RPMI7951 (cell line): ENCODE results near the gene HLA-DRA. TPM values are rescaled to one million over a fixed set of nuclear protein-coding genes. Genes with fewer than 3 reads are reported as not detected.

Source experiments
- DNase-seq: peaks from one replicate; pipeline ENCODE4 v3.0.0-alpha.2; 2012; ENCODE audit warnings: low read depth
- total RNA-seq: library from RNA; depleted of rRNA; stranded (reverse); fragments of >200 nt; shearing (Covaris generic); gene quantifications from 2 replicates; pipeline ENCODE4 v1.2.3, GENCODE V29; 2014; rRNA removed

Gene HLA-DRA
- 18.8 and 21.4 TPM in 2 replicates for total RNA-seq

DNA sequence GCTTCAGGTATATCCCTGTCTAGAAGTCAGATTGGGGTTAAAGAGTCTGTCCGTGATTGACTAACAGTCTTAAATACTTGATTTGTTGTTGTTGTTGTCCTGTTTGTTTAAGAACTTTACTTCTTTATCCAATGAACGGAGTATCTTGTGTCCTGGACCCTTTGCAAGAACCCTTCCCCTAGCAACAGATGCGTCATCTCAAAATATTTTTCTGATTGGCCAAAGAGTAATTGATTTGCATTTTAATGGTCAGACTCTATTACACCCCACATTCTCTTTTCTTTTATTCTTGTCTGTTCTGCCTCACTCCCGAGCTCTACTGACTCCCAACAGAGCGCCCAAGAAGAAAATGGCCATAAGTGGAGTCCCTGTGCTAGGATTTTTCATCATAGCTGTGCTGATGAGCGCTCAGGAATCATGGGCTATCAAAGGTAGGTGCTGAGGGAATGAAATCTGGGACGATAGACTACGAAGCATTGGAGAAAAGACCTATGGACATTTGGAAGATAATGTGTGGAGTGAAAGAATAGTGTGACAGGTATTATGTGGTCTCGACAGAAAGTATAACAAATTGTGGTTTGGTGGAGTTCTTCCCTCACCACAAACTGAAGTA lies at the start of gene HLA-DRA:
Gene HLA-DRA, plus strand, starts transcription at position 286 of the 613 bp plus-strand sequence. Its CDS starts 64 bp downstream, at position 350.
- DNase-seq, result peak; percentile 57

DNA sequence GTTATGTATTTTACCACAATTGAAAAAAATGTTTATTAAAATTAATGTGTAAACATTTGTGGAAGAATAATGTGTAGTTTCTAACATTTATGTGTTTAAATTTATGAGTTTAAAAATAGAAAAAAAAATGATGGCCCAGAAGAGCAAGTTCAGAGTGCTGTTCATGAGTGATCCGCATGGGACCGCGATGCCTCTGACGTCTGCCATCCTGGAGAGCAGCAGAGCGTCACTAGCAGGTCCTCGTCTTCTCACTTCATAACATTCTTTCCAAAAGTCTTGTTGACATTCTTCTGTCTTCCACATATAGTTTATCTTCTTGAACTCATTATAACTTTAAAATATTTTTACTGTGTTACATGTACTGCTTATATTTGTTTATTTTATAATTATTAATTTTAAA lies 48.2 kb upstream of the HLA-DRA start:
- no peak for DNase-seq

DNA sequence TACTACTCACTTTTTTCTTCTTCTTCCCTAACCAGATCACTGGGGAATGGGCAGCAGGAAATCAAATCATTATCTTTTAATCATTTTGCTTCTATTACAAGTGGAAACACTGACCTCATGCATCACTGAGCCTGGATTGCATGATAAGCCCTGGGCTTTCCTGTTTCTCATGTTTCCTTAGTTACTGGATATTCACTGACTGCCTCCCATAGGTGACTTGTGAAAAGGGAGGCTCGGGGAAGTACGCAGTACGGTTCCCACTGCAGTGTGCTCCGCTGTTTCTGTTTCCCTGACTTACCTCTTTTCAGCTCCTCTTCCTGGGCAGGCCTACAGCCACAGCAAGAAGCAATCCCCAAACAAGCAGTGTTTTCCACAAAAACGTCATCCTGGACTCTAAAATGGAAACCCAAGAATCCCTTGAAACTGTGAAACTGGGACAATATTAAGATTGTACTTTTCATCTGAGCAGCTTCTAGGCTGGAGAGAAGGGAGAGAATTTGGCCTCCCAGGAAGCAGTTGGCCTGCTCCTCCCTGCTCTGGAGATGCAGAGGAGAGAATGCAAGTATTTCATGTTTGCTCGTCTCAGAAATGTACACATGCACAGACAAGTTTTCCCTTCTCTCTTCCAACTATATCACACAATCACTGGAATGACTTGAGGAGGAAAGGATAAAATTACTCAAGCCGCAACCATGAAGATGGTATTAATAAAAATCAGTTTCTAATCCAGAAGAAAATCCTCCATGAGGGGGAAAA lies 45.8 kb upstream of the HLA-DRA start:
- DNase-seq, result peak; percentile 20

DNA sequence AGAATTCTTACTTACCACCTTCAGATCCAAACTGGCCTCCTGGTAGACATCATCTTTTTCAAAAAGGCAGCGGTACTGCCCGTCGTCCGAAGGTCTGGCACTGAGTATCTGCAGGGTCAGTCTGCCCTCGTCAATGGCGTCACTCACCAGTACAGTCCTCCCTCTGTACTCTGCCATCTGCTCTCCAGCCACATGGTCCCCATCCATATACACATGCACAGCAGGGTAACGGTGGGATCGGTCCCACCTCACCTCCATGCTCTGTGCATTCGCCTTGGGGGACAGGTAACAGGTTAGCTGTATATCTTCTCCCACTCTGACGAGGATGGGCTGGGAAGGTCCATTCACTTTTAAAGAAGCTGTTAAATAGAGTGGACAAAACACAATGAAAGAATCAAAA lies 43.7 kb upstream of the HLA-DRA start:
- DNase-seq, result no peak

GRCh38 chr6:32397252-32397920 lies 42.3 kb upstream of the HLA-DRA start:
- no peak for DNase-seq

GRCh38 chr6:32401284-32401963 lies 38.3 kb upstream of the HLA-DRA start:
- no peak for DNase-seq

GRCh38 chr6:32402812-32403211 lies 36.9 kb upstream of the HLA-DRA start:
- no peak for DNase-seq

- no peak for DNase-seq
Observed at GRCh38 chr6:32405656-32406055, 34.0 kb upstream of the HLA-DRA start.

DNA sequence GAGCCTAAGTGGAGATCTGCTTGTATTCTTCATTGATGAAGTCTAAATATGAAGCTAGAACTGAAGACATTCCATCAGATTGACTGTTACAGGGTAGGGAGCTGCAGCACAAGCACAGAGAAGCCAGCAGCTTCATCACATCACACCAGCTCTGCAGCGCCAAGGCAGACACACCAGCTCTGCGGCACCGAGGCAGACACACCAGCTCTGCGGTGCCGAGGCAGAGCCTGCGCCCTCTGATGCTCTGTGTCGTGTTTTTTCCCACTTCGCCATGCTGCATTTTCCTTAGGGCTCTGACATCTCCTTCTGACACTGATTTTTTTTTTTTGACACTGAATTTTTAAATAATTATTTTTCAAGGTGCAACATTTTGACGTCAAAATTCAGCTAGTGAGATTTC lies 33.5 kb upstream of the HLA-DRA start:
- DNase-seq, result no peak

- DNase-seq, result no peak
Observed at GRCh38 chr6:32406857-32407256, 32.8 kb upstream of the HLA-DRA start, which contains the start of gene BTNL2. Gene BTNL2 (minus strand): TSS chr6:32407181. CDS start chr6:32407123, 58 bp downstream.

GRCh38 chr6:32410906-32411305 lies 28.8 kb upstream of the HLA-DRA start:
- DNase-seq, result no peak

- no peak for DNase-seq
Observed at GRCh38 chr6:32411566-32412327, 27.9 kb upstream of the HLA-DRA start.

GRCh38 chr6:32413427-32414047 lies 26.1 kb upstream of the HLA-DRA start:
- peak; percentile 51 for DNase-seq

GRCh38 chr6:32415521-32416019 lies 24.1 kb upstream of the HLA-DRA start:
- peak; percentile 62 for DNase-seq

DNA sequence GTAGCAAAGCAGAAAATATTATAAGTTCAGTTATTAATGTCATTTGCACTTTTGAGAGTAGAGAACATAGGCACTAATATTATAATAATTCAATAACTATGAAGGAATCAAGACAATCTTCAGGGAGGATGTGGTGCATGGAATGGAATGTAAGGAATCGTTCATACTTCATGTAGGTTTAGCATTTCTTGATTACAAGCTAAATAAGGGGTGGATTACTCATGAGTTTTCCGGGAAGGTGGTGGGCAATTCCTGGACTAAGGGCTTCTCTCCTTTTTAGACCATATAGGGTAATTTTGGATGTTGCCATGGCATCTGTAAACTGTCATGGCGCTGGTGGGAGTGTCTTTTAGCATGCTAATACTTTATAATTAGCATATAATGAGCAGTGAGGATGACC lies 23.7 kb upstream of the HLA-DRA start:
- no peak for DNase-seq

- no peak for DNase-seq
Observed at GRCh38 chr6:32424589-32425300, 14.9 kb upstream of the HLA-DRA start.

DNA sequence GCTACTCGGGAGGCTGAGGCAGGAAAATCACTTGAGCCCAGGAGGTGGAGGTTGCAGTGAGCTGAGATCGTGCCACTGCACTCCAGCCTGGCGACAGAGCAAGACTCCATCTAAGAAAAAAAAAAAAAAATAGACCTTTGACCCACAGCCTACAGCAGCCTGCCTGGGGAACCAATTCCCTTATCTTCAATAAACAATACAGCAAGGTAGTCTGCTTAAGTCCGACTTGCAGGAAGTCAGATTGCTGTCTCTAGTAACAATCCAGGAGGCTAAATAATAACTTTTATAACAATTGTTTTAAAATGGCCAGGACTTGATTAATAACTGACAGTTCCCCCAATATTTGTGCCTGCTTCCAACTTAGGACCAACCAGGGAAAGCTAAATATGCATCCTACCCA lies 13.3 kb upstream of the HLA-DRA start:
- DNase-seq, result no peak

GRCh38 chr6:32427218-32427617 lies 12.5 kb upstream of the HLA-DRA start:
- no peak for DNase-seq

DNA sequence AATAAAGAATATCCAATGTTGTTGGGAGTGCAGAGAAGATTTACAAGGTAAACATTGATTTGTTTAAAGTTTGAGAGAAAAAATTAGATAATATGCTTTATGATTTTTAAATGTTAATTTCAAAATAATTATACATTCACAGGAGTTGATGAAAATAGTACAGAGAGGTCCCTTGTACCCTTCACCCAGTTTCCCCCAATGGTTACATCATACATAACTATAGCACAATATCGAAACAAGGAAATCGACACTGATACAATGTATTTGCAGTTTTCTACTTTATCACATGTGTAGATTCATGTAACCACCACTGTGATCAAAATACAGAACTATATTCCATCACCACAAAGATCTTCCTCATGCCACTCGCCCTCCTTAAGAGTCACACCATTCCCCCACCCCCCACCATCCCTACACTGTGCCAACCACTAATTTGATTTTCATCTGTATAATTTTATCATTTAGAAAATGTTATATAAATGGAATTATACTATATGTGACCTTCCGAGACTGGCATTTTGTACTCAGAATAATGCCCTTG lies 11.7 kb upstream of the HLA-DRA start:
- DNase-seq, result no peak

DNA sequence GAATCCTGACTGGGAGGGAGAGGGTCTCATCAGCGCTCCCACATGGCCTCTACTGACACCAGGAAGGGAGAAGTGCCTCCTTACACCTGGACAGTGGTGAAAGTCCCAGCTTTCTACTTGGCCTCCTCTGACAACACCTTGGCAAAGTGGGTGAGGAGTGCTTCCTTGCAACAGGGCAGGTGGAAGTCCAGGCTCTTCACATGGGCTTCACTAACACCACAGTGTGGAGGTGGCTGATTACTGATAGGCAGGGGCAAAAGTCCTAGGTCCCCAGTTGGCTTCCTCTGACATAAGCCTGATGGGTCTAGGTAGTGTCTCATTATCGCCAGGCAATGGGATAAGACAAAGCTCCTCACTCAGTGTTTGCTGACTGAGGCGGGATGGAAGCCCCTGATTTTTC lies 9.5 kb upstream of the HLA-DRA start:
- no peak for DNase-seq
